Endothelial cell of umbilical vein (primary cell): ENCODE data around the gene GTPBP2. TPM values are rescaled to one million over a fixed set of nuclear protein-coding genes. Genes with fewer than 3 reads are reported as not detected.

ENCODE experiments used
- BruUV-seq: library from RNA; stranded (reverse); fragments of 400-500 nt; replicated peaks from 2 replicates; lab custom pipeline; 2021; lab: Mats Ljungman, UMichigan
- CTCF ChIA-PET: fragments of 300-600, 350-600 bp; sonication (Branson Sonifier 250); formaldehyde crosslinking; loops from one replicate; lab custom pipeline; 2021; ENCODE audit warnings: antibody characterized with exemption, inconsistent platforms; lab: Charles Lee
- POLR2A ChIA-PET: fragments of 300-600, 350-600 bp; sonication (Branson Sonifier 250); formaldehyde crosslinking; loops from one replicate; lab custom pipeline; 2021; ENCODE audit warnings: antibody characterized with exemption, inconsistent platforms; lab: Charles Lee
- DNase-seq: peaks from one replicate; pipeline ENCODE4 v3.0.0-alpha.2; 2011; ENCODE audit warnings: low read depth, low spot score
- FAIRE-seq: peaks from 2 replicates; lab custom pipeline; 2011; peaks lifted over from hg19 to GRCh38; lab: Jason Lieb, UNC
- H2AFZ ChIP-seq: 2 replicates; pipeline ENCODE4 v1.6.0; 2012; ENCODE audit warnings: low read depth, low read length, control low read depth, inconsistent platforms
- H3K27ac ChIP-seq: 2 replicates; pipeline ENCODE4 v1.5.1; 2011; ENCODE audit warnings: low read depth, mild to moderate bottlenecking, control low read depth, low read length, moderate library complexity; ENCODE audit not compliant: insufficient read depth
- H3K27me3 ChIP-seq, 2 experiments: 2 replicates each; pipeline versions ENCODE4 v1.6.0 to v1.6.1; 2011; ENCODE audit warnings: low read length in 2 of 2, mixed read lengths in 1 of 2; ENCODE audit not compliant: control insufficient read depth in 2 of 2, insufficient read depth in 2 of 2
- H3K36me3 ChIP-seq, 2 experiments: 2 replicates in 1 of 2; 3 replicates in 1 of 2; pipeline ENCODE4 v1.5.1; 2011; ENCODE audit warnings: low read length in 2 of 2, mild to moderate bottlenecking in 1 of 2, moderate library complexity in 1 of 2; ENCODE audit not compliant: control insufficient read depth in 2 of 2, insufficient read depth in 2 of 2; ENCODE audit errors: extremely low read depth in 1 of 2
- H3K4me1 ChIP-seq: 3 replicates; pipeline ENCODE4 v1.5.1; 2011; ENCODE audit warnings: mild to moderate bottlenecking, low read length; ENCODE audit not compliant: control insufficient read depth, insufficient read depth; ENCODE audit errors: extremely low read depth
- H3K4me2 ChIP-seq: 2 replicates; pipeline ENCODE4 v1.6.1; 2011; ENCODE audit warnings: low read length, control low read depth, mixed read lengths; ENCODE audit not compliant: insufficient read depth
- H3K4me3 ChIP-seq, 3 experiments: fragments of 200-600 bp in 1 of 3; sonication (generic), shearing (Covaris generic) in 1 of 3; replicated peaks in 1 of 3; 2 replicates each; pipeline ENCODE4 v1.5.1; 2011 to 2016; ENCODE audit warnings: control low read depth in 3 of 3, low read length in 3 of 3, mild to moderate bottlenecking in 2 of 3, inconsistent platforms in 1 of 3, low read depth in 1 of 3, moderate library complexity in 1 of 3; ENCODE audit not compliant: insufficient read depth in 1 of 3
- H3K79me2 ChIP-seq: 2 replicates; pipeline ENCODE4 v1.6.0; 2012; ENCODE audit warnings: low read length, inconsistent platforms; ENCODE audit not compliant: control insufficient read depth, insufficient read depth
- H3K9ac ChIP-seq: replicated peaks from 2 replicates; pipeline ENCODE3; 2011; ENCODE audit warnings: low read length, control low read depth; ENCODE audit not compliant: insufficient read depth; ENCODE audit errors: extremely low read depth
- H3K9me1 ChIP-seq: replicated peaks from 3 replicates; pipeline ENCODE4 v1.6.0; 2011; ENCODE audit warnings: mild to moderate bottlenecking, low read length; ENCODE audit not compliant: control insufficient read depth, insufficient read depth; ENCODE audit errors: extremely low read depth
- H3K9me3 ChIP-seq: replicated peaks from 2 replicates; pipeline ENCODE4 v1.5.1; 2012; ENCODE audit warnings: low read length, inconsistent platforms; ENCODE audit not compliant: control insufficient read depth, insufficient read depth
- H4K20me1 ChIP-seq: replicated peaks from 2 replicates; pipeline ENCODE3; 2011; ENCODE audit warnings: mild to moderate bottlenecking, low read length; ENCODE audit not compliant: control insufficient read depth, insufficient read depth; ENCODE audit errors: extremely low read depth
- CTCF ChIP-seq, 2 donors: IDR thresholded peaks; 1 replicate in 1 of 2; 2 replicates in 1 of 2; pipeline ENCODE4 v1.5.1; 2011; ENCODE audit warnings: low read length in 2 of 2, mild to moderate bottlenecking in 2 of 2, moderate library complexity in 2 of 2, control low read depth in 1 of 2, inconsistent platforms in 1 of 2, low read depth in 1 of 2; ENCODE audit not compliant: insufficient read depth in 1 of 2; ENCODE audit errors: extremely low read depth in 1 of 2
- EZH2 ChIP-seq: IDR thresholded peaks from 2 replicates; pipeline ENCODE4 v1.6.1; 2012; ENCODE audit warnings: borderline replicate concordance, low read depth, mild to moderate bottlenecking, moderate library complexity, low read length, inconsistent platforms; ENCODE audit not compliant: severe bottlenecking
- FOS ChIP-seq: IDR thresholded peaks from 2 replicates; pipeline ENCODE4 v1.6.1; 2011; ENCODE audit warnings: mild to moderate bottlenecking, low read length, moderate library complexity, borderline replicate concordance; ENCODE audit not compliant: insufficient read depth
- GATA2 ChIP-seq: IDR thresholded peaks from 2 replicates; pipeline ENCODE4 v1.7.0; 2011; ENCODE audit warnings: low read depth, mild to moderate bottlenecking, moderate library complexity, mixed read lengths, low read length; ENCODE audit not compliant: insufficient read length, insufficient read depth
- JUN ChIP-seq: IDR thresholded peaks from 2 replicates; pipeline ENCODE4 v1.6.1; 2011; ENCODE audit warnings: borderline replicate concordance, low read depth; ENCODE audit not compliant: insufficient read length, insufficient read depth
- MAX ChIP-seq: IDR thresholded peaks from 2 replicates; pipeline ENCODE4 v1.6.1; 2011; ENCODE audit not compliant: insufficient read depth, insufficient read length
- MYC ChIP-seq: IDR thresholded peaks from one replicate; pipeline ENCODE4 v1.6.1; 2011; ENCODE audit warnings: mild to moderate bottlenecking, low read depth, low read length
- POLR2A ChIP-seq: IDR thresholded peaks from 2 replicates; pipeline ENCODE4 v1.6.1; 2012; ENCODE audit warnings: low read depth, mild to moderate bottlenecking, control low read depth, low read length
- POLR2AphosphoS5 ChIP-seq: IDR thresholded peaks from 2 replicates; pipeline ENCODE4 v1.6.1; 2012; ENCODE audit warnings: low read depth, mild to moderate bottlenecking, control low read depth, low read length, moderate library complexity; ENCODE audit not compliant: insufficient read depth
- dilution Hi-C: fragments of 300-500 bp; cut with MboI; formaldehyde crosslinking; loops from one replicate; pipeline ENCODE4 v1.15.0; 2019; ENCODE audit warnings: low sequenced_read_pairs; ENCODE audit not compliant: extremely low pct_ligation_motif_present
- intact Hi-C: fragments of 100-400 bp; cut with micrococcal nuclease; formaldehyde crosslinking; loops from one replicate; pipeline ENCODE4 v1.10.0; 2022
- polyA plus RNA-seq, 4 experiments: library from polyadenylated mRNA; depleted of rRNA in 3 of 4; stranded (reverse) in 3 of 4; unstranded in 1 of 4; fragments of >200 nt; gene quantifications; 2 replicates each; pipeline versions ENCODE4 v1.2.1 to v1.2.3, GENCODE V29; 2011 to 2012; ENCODE audit warnings: missing spikeins in 1 of 4
- total RNA-seq: library from RNA; stranded (reverse); gene quantifications from 2 replicates; pipeline ENCODE4 v1.2.3, GENCODE V29; 2021

GTPBP2 gene
- total and polyA plus RNA-seq, 2 donors (not counting 3 experiments of a cell fraction or from before 2014, with no cell fraction given) = 87.1 to 112 TPM

- Histone ChIP-seq H2AFZ (no peak overlapping the region), H3K4me3 (no peak overlapping the region), H3K36me3 (peaks cover 16 to 45% of the 10 kb centered on the region in 2 experiments), H3K4me1 (peaks cover 20% of the 10 kb centered on the region), H3K79me2 (peaks cover 27% of the 10 kb centered on the region), H3K9me3 (no peaks in the 10 kb centered on the region), H3K27ac (no peak overlapping the region), H4K20me1 (no peaks in the 10 kb centered on the region), H3K9ac (no peak overlapping the region), H3K9me1 (no peaks in the 10 kb centered on the region), H3K27me3 (no peaks in the 10 kb centered on the region), H3K4me2 (no peak overlapping the region)
- BruUV-seq = no TSS peak
- dilution Hi-C loops = no loop called here
- ChIA-PET CTCF (no interaction called here), POLR2A (no interaction called here)
- FAIRE-seq = no peak
- intact Hi-C loops = no loop called here
- TF ChIP-seq CTCF (IDR thresholded peaks at IDR 0.05; ENCODE audit: extremely low read depth in 1 of 2, insufficient read depth in 1 of 2, low read depth in 1 of 2, low read length in 2 of 2) = no peak
- no peak for TF ChIP-seq MAX
- TF ChIP-seq MYC = no peak
- no peak for TF ChIP-seq POLR2AphosphoS5
- no peak for TF ChIP-seq JUN
- no peak for TF ChIP-seq POLR2A
- TF ChIP-seq GATA2 = no peak
- TF ChIP-seq FOS = no peak
- TF ChIP-seq EZH2 = no peak
- DNase-seq = no peak
These were observed 4.9 kb downstream of the GTPBP2 start for GRCh38 chr6:43623880-43624785.
